K562 (cell line): ENCODE measurements around the gene C1QTNF5. TPM values are rescaled to one million over a fixed set of nuclear protein-coding genes. Genes with fewer than 3 reads are reported as not detected.
A peak's percentile ranks its signal among the peaks of the same experiment; 100 is the strongest.

Source experiments
- CEBPB ChIP-seq: fragments of 450-650 bp; IDR thresholded peaks from 2 replicates; pipeline ENCODE4 v1.6.1; 2016; ENCODE audit warnings: missing genetic modification characterization, missing compliant biosample characterization
- ETV6 ChIP-seq, 3 experiments: fragments of 150-350 bp in 1 of 3; sonication (generic) in 1 of 3; formaldehyde crosslinking in 1 of 3; IDR thresholded peaks; 2 replicates each; pipeline versions ENCODE4 v1.6.1 to v1.8.0; 2014 to 2022; ENCODE audit warnings: borderline replicate concordance in 2 of 3, low read depth in 2 of 3, antibody characterized with exemption in 1 of 3, low read length in 1 of 3, mild to moderate bottlenecking in 1 of 3, missing genetic modification reagents in 1 of 3
- GATAD2A ChIP-seq: fragments of 450-650 bp; IDR thresholded peaks from 2 replicates; pipeline ENCODE4 v1.6.1; 2017
- SMARCB1 ChIP-seq: IDR thresholded peaks from 2 replicates; pipeline ENCODE4 v1.6.1; 2011; ENCODE audit warnings: improper control_type of control experiment, low read depth; ENCODE audit not compliant: insufficient read length
- STAT5A ChIP-seq: IDR thresholded peaks from 2 replicates; pipeline ENCODE4 v1.6.1; 2012; ENCODE audit warnings: low read length, inconsistent platforms, borderline replicate concordance
- SUPT5H ChIP-seq: fragments of 450-650 bp; IDR thresholded peaks from 2 replicates; pipeline ENCODE4 v1.6.1; 2016
- TAF1 ChIP-seq: IDR thresholded peaks from 2 replicates; pipeline ENCODE4 v1.6.1; 2011; ENCODE audit warnings: mild to moderate bottlenecking, low read length, moderate library complexity; ENCODE audit not compliant: insufficient read depth, control insufficient read depth, severe bottlenecking; ENCODE audit errors: extremely low read depth
- TAL1 ChIP-seq: fragments of 450-650 bp; IDR thresholded peaks from 2 replicates; pipeline ENCODE4 v1.6.1; 2016; ENCODE audit warnings: mild to moderate bottlenecking
- YY1 ChIP-seq, 3 experiments: IDR thresholded peaks; 2 replicates each; pipeline ENCODE4 v1.6.1; 2011; ENCODE audit warnings: low read length in 2 of 3, mild to moderate bottlenecking in 2 of 3, moderate library complexity in 2 of 3, borderline replicate concordance in 1 of 3, control low read depth in 1 of 3, low read depth in 1 of 3; ENCODE audit not compliant: insufficient read depth in 3 of 3, insufficient replicate concordance in 2 of 3, control insufficient read depth in 1 of 3, insufficient read length in 1 of 3; ENCODE audit errors: extremely low read depth in 1 of 3
- ZNF121 ChIP-seq: sonication (generic); formaldehyde crosslinking; conservative IDR thresholded peaks from 2 replicates; pipeline ENCODE4 v1.8.0; 2022; ENCODE audit warnings: missing genetic modification reagents
- ZNF146 ChIP-seq: IDR thresholded peaks from one replicate; pipeline ENCODE4 v1.6.1; 2018; ENCODE audit warnings: missing compliant biosample characterization; ENCODE audit not compliant: unreplicated experiment
- ZNF507 ChIP-seq: conservative IDR thresholded peaks from 2 replicates; pipeline ENCODE4 v1.6.1; 2017; ENCODE audit warnings: missing genetic modification characterization, missing compliant biosample characterization
- polyA plus RNA-seq, 8 experiments: library from polyadenylated mRNA; depleted of rRNA in 4 of 8; stranded (reverse) in 5 of 8; unstranded in 3 of 8; fragments of >200 nt; fragmentation: Nextera tagmentation in 2 of 8; fragmentation: Illumina TruSeq in 1 of 8; extraction: Ambion mirVana in 2 of 8; extraction: Trizol in 1 of 8; gene quantifications; 2 replicates each; pipeline versions ENCODE4 v1.2.1 to v1.2.3, GENCODE V29; 2011 to 2014; ENCODE audit warnings: inconsistent platforms in 1 of 8, missing spikeins in 1 of 8
- total RNA-seq, 7 experiments: library from RNA; depleted of rRNA in 6 of 7; stranded (reverse); fragments of >200 nt in 6 of 7; fragmentation: Illumina TruSeq in 2 of 7; extraction: Trizol in 2 of 7; gene quantifications; 2 replicates each; pipeline versions ENCODE4 v1.2.1 to v1.2.3, GENCODE V29; 2011 to 2021; ENCODE audit warnings: low replicate concordance in 1 of 7
- TF ChIP-seq, protein P1 (sequence below): sonication (generic); formaldehyde crosslinking; IDR thresholded peaks from 2 replicates; pipeline ENCODE4 v1.8.0; 2022; ENCODE audit warnings: mild to moderate bottlenecking, missing genetic modification reagents
- TF ChIP-seq, protein P2 (sequence below): fragments of 450-650 bp; IDR thresholded peaks from one replicate; pipeline ENCODE4 v1.6.1; 2018; ENCODE audit warnings: mild to moderate bottlenecking, moderate library complexity; ENCODE audit not compliant: partially characterized antibody
- TF ChIP-seq, protein P3 (sequence below): sonication (generic); formaldehyde crosslinking; IDR thresholded peaks from 2 replicates; pipeline ENCODE4 v1.4.0; 2020; ENCODE audit warnings: mild to moderate bottlenecking, missing genetic modification reagents
- TF ChIP-seq, protein P4 (sequence below): fragments of 200-800 bp; sonication (Bioruptor generic); IDR thresholded peaks from 2 replicates; pipeline ENCODE4 v1.6.1; 2017; ENCODE audit warnings: missing genetic modification characterization, missing compliant biosample characterization

The C1QTNF5 gene
- total and polyA plus RNA-seq, 9 of the 15 experiments (the other 6 are each of a cell fraction or from before 2014, with no cell fraction given) = 0.07 to 0.76 (median 0.24) TPM; not detected in 1

DNA sequence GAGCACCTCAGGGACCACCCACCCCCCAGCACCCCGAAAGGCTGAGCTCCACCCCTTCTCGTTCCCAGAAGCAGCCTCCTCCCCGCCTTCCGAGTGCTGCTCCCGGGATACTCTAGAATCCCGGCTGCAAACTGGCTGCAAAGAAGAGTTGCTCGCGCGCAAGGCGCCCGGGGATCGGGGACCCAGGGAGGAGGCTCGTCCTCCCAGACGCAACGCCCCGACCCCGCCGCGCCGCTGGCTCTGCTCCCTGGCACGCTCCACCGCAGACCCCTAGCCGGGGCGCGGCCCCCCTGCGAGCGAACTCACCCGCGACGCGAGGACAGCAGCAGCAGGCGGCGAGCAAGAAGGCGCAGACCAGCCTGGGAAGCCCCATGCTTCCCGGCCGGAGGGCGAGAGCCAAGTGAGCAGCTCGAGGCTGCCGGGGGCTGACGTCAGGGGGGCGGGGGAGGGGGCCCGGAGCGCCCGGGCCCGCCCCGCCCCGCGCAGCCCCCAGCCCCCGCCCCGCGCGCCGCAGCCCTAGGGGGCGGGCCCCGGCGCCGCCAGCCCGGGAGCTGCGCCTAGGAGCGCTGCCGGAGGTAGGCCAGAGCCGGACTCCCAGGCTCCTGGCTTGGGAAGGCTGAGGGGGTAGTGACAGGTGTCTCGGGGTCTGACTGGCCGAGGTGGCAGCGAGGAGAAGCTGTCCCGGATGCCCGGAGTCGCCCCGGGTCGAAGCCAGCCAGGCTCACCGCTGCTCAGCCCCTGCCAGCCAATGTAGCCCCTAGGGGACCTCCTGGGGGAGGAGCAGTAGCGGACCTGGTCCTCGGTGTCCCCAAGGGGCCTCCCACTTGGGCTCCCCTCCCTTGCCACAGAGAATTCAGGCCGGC, 23.7 kb downstream of the C1QTNF5 start, which contains the start of gene MCAM (continued):
- TF ChIP-seq, protein P1, sequence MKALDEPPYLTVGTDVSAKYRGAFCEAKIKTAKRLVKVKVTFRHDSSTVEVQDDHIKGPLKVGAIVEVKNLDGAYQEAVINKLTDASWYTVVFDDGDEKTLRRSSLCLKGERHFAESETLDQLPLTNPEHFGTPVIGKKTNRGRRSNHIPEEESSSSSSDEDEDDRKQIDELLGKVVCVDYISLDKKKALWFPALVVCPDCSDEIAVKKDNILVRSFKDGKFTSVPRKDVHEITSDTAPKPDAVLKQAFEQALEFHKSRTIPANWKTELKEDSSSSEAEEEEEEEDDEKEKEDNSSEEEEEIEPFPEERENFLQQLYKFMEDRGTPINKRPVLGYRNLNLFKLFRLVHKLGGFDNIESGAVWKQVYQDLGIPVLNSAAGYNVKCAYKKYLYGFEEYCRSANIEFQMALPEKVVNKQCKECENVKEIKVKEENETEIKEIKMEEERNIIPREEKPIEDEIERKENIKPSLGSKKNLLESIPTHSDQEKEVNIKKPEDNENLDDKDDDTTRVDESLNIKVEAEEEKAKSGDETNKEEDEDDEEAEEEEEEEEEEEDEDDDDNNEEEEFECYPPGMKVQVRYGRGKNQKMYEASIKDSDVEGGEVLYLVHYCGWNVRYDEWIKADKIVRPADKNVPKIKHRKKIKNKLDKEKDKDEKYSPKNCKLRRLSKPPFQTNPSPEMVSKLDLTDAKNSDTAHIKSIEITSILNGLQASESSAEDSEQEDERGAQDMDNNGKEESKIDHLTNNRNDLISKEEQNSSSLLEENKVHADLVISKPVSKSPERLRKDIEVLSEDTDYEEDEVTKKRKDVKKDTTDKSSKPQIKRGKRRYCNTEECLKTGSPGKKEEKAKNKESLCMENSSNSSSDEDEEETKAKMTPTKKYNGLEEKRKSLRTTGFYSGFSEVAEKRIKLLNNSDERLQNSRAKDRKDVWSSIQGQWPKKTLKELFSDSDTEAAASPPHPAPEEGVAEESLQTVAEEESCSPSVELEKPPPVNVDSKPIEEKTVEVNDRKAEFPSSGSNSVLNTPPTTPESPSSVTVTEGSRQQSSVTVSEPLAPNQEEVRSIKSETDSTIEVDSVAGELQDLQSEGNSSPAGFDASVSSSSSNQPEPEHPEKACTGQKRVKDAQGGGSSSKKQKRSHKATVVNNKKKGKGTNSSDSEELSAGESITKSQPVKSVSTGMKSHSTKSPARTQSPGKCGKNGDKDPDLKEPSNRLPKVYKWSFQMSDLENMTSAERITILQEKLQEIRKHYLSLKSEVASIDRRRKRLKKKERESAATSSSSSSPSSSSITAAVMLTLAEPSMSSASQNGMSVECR (CRISPR knock-in tag) = peak; percentile 63; the same call in 1 of the 2 replicates
- TF ChIP-seq TAF1 = peak; percentile 98
- TF ChIP-seq, protein P2, sequence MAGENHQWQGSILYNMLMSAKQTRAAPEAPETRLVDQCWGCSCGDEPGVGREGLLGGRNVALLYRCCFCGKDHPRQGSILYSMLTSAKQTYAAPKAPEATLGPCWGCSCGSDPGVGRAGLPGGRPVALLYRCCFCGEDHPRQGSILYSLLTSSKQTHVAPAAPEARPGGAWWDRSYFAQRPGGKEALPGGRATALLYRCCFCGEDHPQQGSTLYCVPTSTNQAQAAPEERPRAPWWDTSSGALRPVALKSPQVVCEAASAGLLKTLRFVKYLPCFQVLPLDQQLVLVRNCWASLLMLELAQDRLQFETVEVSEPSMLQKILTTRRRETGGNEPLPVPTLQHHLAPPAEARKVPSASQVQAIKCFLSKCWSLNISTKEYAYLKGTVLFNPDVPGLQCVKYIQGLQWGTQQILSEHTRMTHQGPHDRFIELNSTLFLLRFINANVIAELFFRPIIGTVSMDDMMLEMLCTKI = no peak
- TF ChIP-seq TAL1 = no peak
- TF ChIP-seq STAT5A = no peak
- no peak for TF ChIP-seq ZNF146 (CRISPR knock-in tag)
- TF ChIP-seq SUPT5H = peak; percentile 77
- TF ChIP-seq, protein P3, sequence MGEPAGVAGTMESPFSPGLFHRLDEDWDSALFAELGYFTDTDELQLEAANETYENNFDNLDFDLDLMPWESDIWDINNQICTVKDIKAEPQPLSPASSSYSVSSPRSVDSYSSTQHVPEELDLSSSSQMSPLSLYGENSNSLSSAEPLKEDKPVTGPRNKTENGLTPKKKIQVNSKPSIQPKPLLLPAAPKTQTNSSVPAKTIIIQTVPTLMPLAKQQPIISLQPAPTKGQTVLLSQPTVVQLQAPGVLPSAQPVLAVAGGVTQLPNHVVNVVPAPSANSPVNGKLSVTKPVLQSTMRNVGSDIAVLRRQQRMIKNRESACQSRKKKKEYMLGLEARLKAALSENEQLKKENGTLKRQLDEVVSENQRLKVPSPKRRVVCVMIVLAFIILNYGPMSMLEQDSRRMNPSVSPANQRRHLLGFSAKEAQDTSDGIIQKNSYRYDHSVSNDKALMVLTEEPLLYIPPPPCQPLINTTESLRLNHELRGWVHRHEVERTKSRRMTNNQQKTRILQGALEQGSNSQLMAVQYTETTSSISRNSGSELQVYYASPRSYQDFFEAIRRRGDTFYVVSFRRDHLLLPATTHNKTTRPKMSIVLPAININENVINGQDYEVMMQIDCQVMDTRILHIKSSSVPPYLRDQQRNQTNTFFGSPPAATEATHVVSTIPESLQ (CRISPR knock-in tag) = peak; percentile 68; the same call in 1 of the 2 replicates
- TF ChIP-seq SMARCB1 = no peak
- TF ChIP-seq ETV6 (IDR thresholded peaks at IDR 0.05; ENCODE audit: borderline replicate concordance in 1 of 2, low read depth in 2 of 2, low read length in 1 of 2) = no peak
- 0 out of 2 replicates have a peak, but pooled peaks have one; percentile 9 for TF ChIP-seq ETV6 (CRISPR knock-in tag; IDR thresholded peaks at IDR 0.05; ENCODE audit: borderline replicate concordance)
- TF ChIP-seq CEBPB (tag) = no peak
- no peak for TF ChIP-seq ZNF121 (CRISPR knock-in tag)
- peak in 2 of 3 experiments; percentile 64 to 80 for TF ChIP-seq YY1 (IDR thresholded peaks at IDR 0.05; ENCODE audit: borderline replicate concordance in 1 of 3, control insufficient read depth in 1 of 3, extremely low read depth in 1 of 3, insufficient read depth in 3 of 3, insufficient read length in 1 of 3, insufficient replicate concordance in 2 of 3, low read depth in 1 of 3, low read length in 2 of 3)
- TF ChIP-seq, protein P4, sequence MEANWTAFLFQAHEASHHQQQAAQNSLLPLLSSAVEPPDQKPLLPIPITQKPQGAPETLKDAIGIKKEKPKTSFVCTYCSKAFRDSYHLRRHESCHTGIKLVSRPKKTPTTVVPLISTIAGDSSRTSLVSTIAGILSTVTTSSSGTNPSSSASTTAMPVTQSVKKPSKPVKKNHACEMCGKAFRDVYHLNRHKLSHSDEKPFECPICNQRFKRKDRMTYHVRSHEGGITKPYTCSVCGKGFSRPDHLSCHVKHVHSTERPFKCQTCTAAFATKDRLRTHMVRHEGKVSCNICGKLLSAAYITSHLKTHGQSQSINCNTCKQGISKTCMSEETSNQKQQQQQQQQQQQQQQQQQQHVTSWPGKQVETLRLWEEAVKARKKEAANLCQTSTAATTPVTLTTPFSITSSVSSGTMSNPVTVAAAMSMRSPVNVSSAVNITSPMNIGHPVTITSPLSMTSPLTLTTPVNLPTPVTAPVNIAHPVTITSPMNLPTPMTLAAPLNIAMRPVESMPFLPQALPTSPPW = peak; percentile 90
- TF ChIP-seq ZNF507 (tag) = no peak
- peak; percentile 44; the same call in 1 of the 2 replicates for TF ChIP-seq GATAD2A
